Adrenal gland (tissue), 12 donors: ENCODE data around the gene ASTN2. TPM values are rescaled to one million over a fixed set of nuclear protein-coding genes. Genes with fewer than 3 reads are reported as not detected.

Experiments used
- DNase-seq, 7 donors: peaks; one replicate each; pipeline ENCODE4 v3.0.0-alpha.2; 2019 to 2020
- H3K27ac ChIP-seq, 5 donors: fragments of 200-600 bp; sonication (generic) in 4 of 5; 1 replicate in 3 of 5; 2 replicates in 2 of 5; pipeline versions ENCODE4 v1.5.1 to v1.8.0; 2016 to 2020; ENCODE audit warnings: mild to moderate bottlenecking in 1 of 5
- H3K27me3 ChIP-seq: fragments of 200-600 bp; 2 replicates; pipeline ENCODE4 v1.8.0; 2021
- H3K36me3 ChIP-seq, 2 donors: fragments of 200-600 bp; replicated peaks in 1 of 2; 1 replicate in 1 of 2; 2 replicates in 1 of 2; pipeline versions ENCODE4 v1.5.1 to v1.8.0; 2018 to 2022
- H3K4me1 ChIP-seq, 2 donors: fragments of 200-600 bp; replicated peaks in 1 of 2; 1 replicate in 1 of 2; 2 replicates in 1 of 2; pipeline versions ENCODE4 v1.5.1 to v1.8.0; 2018 to 2021
- H3K4me3 ChIP-seq, 4 donors: fragments of 200-600 bp; sonication (generic) in 3 of 4; one replicate each; pipeline ENCODE4 v1.5.1; 2016 to 2018
- H3K9me3 ChIP-seq, 3 donors: fragments of 200-600 bp; sonication (generic) in 1 of 3; replicated peaks in 1 of 3; 1 replicate in 2 of 3; 2 replicates in 1 of 3; pipeline versions ENCODE4 v1.5.1 to v1.8.0; 2016 to 2021
- CTCF ChIP-seq, 6 experiments: fragments of 450-650 bp in 4 of 6; fragments of 200-600 bp in 2 of 6; sonication (generic) in 1 of 6; IDR thresholded peaks; 1 replicate in 5 of 6; 2 replicates in 1 of 6; pipeline versions ENCODE4 v1.5.1 to v1.8.0; 2016 to 2021; ENCODE audit warnings: antibody characterized with exemption in 6 of 6, mild to moderate bottlenecking in 2 of 6, moderate library complexity in 1 of 6
- POLR2A ChIP-seq, 2 donors: fragments of 450-650 bp; IDR thresholded peaks; one replicate each; pipeline ENCODE4 v1.6.1; 2017; ENCODE audit warnings: antibody characterized with exemption in 2 of 2, mild to moderate bottlenecking in 2 of 2, moderate library complexity in 1 of 2
- WGBS, 4 donors: extraction: QIAGEN DNeasy Blood & Tissue Kit in 2 of 4; methylation state at CpG; one replicate each; pipeline versions ENCODE4 v1.1.5 to v1.1.7; 2013 to 2017; 5-methylcytosine and 5-hydroxymethylcytosine counted together
- intact Hi-C, 2 donors: fragments of 100-400 bp; cut with DNase I; formaldehyde crosslinking; loops; one replicate each; pipeline versions ENCODE4 v1.14.1 to v1.15.0; 2022 to 2023
- polyA plus RNA-seq, 3 donors: library from polyadenylated mRNA; stranded (reverse); fragments of 200-250 nt in 2 of 3; fragments of 350-450 nt in 1 of 3; fragmentation: Illumina TruSeq in 1 of 3; extraction: RNeasy Lipid Tissue Mini Kit (QIAGEN cat#74804) in 1 of 3; gene quantifications; one replicate each; pipeline ENCODE4 v1.2.3, GENCODE V29; 2013 to 2014
- total RNA-seq, 9 donors: library from RNA; depleted of rRNA in 4 of 9; stranded (reverse); fragments of >200 nt in 4 of 9; fragments of 120-200 nt in 1 of 9; fragmentation: NEBNext Ultra II Directional in 1 of 9; extraction: Animal tissue kit (Norgen Biotek cat#: 25700) in 1 of 9; gene quantifications; one replicate each; pipeline versions ENCODE4 v1.1.0 to v1.2.4, GENCODE V29; 2013 to 2023
- donor health status: healthy with polysubstance abuse.
- donor health status: Bipolar disorder and iron deficiency.
- donor health status: DM: yes; HTN: yes; CAD: no.
- donor health status: DM: no; HTN: no; CAD: no.
- donor health status: DM: no; HTN: no; CAD: no.
- donor health status: DM: yes; HTN: yes; CAD: no.

The ASTN2 gene
- total and polyA plus RNA-seq, 12 donors, result 2.5 to 15.6 (median 6.8) TPM

GRCh38 chr9:117363006-117363405, 51.9 kb downstream of the ASTN2 start:
- intact Hi-C loops, result no loop called here
- DNase-seq, result no peak

GRCh38 chr9:117359910-117360309, 54.9 kb downstream of the ASTN2 start:
- DNase-seq, result no peak
- Histone ChIP-seq H3K4me1 (no peaks in the 10 kb centered on the region), H3K9me3 (no peaks in the 10 kb centered on the region), H3K4me3 (no peak overlapping the region), H3K27me3 (no peaks in the 10 kb centered on the region), H3K27ac (no peak overlapping the region), H3K36me3 (no peaks in the 10 kb centered on the region)
- no peak for TF ChIP-seq CTCF (IDR thresholded peaks at IDR 0.05)
- no peak for TF ChIP-seq POLR2A (IDR thresholded peaks at IDR 0.05)
- intact Hi-C loops, result no loop called here
- 66 to 76% (median 70%) methylated on average over 5 of the region's 5 CpGs for WGBS, 4 donors

More at GRCh38 chr9:117363006-117363405, 51.9 kb downstream of the ASTN2 start:
- Histone ChIP-seq H3K36me3 (no peaks in the 10 kb centered on the region), H3K4me3 (no peak overlapping the region), H3K27me3 (no peaks in the 10 kb centered on the region), H3K9me3 (no peaks in the 10 kb centered on the region), H3K4me1 (no peaks in the 10 kb centered on the region), H3K27ac (no peak overlapping the region)
- TF ChIP-seq CTCF (IDR thresholded peaks at IDR 0.05) (no peak), POLR2A (IDR thresholded peaks at IDR 0.05) (no peak)
- WGBS, 4 donors, result 69 to 81% (median 72%) methylated on average over 4 of the region's 4 CpGs

GRCh38 chr9:117355542-117355941, 59.3 kb downstream of the ASTN2 start:
- no peak for TF ChIP-seq CTCF (IDR thresholded peaks at IDR 0.05)
- TF ChIP-seq POLR2A (IDR thresholded peaks at IDR 0.05), result no peak
- Histone ChIP-seq H3K36me3 (no peaks in the 10 kb centered on the region), H3K4me3 (no peak overlapping the region), H3K27ac (peak overlapping the region in 1 of 5 donors; percentile 5), H3K9me3 (no peaks in the 10 kb centered on the region), H3K4me1 (no peaks in the 10 kb centered on the region), H3K27me3 (no peaks in the 10 kb centered on the region)
- no peak for DNase-seq
- intact Hi-C loops, result no loop called here
- 38 to 63% (median 43%) methylated on average over 3 of the region's 3 CpGs for WGBS, 4 donors

- intact Hi-C loops, result no loop called here
- no peak overlapping the region for H3K4me3 ChIP-seq
- no peak for DNase-seq
- H3K36me3 ChIP-seq, result no peaks in the 10 kb centered on the region
- no peaks in the 10 kb centered on the region for H3K9me3 ChIP-seq
- TF ChIP-seq POLR2A (IDR thresholded peaks at IDR 0.05) (no peak), CTCF (IDR thresholded peaks at IDR 0.05) (no peak)
- no peaks in the 10 kb centered on the region for H3K27me3 ChIP-seq
- no peaks in the 10 kb centered on the region for H3K4me1 ChIP-seq
- peak overlapping the region in 1 of 5 donors; percentile 5 for H3K27ac ChIP-seq
These were observed 59.9 kb downstream of the ASTN2 start for GRCh38 chr9:117354997-117355396.
